ENCODE data around the gene SIX1.

SIX1 gene

DNA sequence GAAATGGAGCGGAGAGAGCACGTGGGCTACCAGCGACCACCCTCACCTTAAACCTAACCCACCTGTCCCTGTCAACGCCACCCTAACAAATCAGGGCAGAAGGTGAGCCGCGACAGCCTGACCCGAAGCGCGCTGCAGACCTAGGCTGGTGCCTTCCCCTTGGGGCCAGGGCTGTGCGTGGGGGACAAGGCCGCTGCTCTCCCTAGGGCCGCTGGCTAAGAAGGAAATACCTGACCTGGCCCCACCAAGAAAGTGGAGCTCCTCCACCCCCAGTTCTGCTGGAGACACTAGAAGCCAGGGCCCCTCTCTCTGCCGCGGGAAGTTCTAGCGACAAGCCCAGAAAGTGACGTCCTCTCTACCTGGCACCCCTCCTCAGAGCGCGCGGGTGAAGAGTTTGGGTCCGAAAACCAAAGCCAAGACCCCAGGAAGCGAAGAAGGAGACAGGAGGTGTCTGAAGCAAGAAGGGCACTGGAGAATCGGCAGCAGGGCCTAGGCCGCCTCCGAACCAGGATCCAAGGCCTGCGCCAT, 7.5 kb downstream of the SIX1 start:
- DNase-seq, result no peak

DNA sequence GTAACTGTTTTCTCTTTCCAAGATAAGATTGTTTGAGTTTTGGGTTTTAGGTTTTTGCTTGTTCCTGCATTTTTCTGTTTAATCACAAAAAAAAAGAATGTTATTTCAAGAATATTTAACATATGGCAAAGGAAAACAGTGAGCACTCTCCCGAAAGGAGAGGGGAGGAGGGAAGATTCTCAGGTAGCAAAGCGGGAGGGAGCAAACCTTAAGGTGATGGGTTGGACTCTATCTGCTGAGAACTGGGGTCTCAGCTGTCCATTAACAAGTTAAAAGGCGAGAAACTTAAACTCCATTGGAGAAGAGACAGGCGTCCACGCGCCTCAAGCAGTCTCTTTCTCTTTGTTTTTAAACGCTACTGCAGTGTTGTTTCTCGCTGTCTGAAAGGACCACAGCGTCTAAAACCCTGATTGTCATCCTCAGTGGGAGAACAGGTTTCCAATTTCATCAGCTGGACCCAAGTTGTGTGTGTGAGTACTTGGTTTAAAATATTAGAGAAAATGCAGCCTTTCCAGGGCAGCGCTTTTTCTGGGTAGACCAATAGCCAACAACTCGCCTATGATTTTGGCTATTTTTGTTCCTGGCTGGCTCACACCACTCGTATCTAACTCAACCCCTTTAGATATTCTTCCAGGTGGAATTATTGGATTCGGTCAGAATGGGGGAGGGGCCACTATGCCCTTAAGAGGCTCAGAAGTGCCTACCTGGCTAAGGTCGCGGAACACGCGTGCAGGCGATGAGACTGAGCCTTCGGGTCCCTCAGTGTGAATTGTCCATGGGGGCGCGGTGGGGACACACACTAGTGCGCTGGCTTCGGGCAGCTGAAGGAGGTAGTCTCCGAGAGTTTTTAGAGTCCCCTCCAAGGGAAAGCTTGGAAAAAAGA, 8.2 kb downstream of the SIX1 start:
- no peak for DNase-seq

DNA sequence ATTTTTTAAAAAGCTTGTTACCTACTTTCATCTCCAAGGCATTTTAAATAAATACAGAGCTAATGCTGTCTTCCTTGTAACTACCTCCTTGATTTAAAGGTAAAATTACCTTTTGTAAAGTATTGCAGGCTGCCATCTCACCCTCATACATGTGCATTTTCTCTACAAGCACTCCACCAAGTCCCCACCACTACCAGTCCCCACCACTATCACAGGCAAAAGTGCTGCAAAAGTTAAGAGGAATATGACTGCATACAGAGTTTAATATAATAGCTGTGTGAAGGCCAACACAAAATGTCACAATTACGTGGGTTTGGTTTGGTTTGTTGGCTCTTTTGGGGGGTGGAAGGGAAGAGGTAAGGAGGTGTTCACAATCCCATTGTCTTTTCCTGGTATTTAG, 9.6 kb downstream of the SIX1 start:
- DNase-seq, result no peak

DNA sequence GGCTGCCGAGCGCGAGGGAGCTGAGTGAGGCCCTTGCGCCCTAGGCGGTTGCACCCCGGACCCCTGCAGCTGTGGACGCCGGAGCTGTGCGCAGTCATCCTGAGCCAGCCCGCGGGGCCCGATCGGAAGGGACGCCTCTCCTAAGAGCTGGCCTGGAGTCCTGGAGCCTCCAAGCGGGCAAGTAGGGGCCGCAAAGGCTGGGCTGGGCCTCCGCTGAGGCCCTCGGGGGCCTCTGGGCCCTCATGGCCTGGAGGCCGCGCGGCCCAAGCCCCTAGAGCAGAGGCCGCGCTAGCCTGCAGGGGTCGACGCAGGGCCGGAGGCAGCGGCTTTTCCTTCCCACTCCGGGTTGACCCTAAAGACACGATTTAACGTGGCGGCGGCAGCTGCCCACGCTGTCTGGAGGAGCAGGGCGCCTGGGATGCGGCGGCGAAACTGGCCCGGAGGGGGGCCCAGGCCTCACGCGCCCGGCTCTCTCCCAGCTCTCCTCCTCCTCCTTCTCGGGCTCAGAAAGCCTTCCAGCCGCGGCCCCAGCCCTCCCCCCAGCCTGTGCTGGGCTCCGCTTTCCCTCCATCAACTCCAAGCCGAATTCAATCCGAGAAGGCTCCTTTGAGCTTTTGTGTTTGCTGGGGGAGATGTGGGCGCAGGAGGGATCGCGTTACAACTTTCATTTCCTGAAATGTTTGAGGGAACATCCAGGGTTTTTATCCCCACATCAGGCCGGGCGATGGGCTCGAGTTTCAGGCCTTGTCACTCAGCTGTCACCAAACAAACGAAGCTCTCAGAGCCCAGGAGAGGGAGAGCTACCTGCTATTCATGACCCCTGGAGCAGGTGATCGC, 11.6 kb downstream of the SIX1 start:
- DNase-seq, result no peak

DNA sequence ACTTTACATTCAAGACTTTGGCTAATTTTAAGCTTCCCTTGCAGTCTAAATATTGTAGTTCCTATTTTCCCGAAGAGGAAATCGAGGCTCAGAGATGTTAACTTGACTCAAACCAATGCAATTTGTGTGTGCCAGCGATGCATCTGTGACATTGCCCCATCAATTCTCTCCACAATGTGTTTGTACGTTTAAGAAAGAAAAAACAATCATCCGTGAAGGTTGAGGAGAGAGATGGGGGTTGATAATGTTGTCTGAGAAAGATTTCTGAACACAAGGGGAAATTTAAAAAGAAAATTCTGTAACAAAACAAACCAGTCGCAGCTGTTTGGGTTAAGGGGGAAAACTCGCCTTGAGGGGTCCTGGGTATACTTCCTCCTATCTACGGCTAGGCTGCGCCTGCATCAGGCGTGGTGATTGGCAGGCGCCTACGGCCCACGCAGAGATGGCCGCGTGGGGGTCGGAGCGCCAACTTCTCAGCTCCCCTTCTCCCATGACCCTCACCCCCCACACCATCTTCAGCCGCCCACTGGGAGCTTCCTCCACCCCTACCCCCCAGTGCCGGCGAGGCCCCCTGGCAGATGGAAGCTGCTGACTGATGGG, 12.3 kb downstream of the SIX1 start:
- DNase-seq, result no peak

DNA sequence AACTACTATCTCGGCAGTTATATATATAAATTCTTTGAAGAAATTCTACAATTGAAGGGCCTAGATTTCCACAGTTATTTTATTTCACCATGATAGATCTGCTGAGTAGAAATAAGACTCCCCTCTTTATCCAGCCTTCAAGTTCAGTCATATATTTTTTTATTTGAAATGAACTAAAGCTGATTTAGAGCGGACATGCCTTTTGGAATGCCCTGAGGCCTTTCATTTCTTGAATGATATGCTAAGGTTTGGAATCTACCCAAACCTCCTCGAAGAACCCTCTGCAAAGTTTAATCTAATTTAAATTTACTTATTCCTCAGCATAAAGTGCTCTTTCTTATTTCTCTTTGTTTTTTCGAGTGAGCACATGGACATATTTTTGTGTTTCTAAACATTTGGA, 15.1 kb downstream of the SIX1 start:
- DNase-seq, result no peak

DNA sequence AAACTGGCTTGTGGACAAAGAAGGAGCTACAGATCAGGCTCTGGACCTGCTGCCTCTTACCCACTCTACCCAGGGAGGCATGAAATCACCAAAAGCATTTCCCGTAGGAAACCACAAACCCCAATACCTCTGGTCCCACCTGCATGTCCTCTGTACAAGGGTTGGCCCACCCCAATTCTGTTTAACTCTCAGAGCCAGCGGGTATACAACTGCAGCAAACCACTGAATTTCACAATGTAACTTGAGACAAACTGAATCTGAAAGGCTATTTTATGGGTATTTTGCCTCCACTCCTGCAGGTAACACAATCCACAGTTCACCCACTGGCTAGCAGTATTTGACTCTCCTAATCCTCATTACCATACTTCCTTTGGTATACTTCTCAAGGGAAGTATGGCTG, 16.5 kb downstream of the SIX1 start:
- DNase-seq, result no peak

DNA sequence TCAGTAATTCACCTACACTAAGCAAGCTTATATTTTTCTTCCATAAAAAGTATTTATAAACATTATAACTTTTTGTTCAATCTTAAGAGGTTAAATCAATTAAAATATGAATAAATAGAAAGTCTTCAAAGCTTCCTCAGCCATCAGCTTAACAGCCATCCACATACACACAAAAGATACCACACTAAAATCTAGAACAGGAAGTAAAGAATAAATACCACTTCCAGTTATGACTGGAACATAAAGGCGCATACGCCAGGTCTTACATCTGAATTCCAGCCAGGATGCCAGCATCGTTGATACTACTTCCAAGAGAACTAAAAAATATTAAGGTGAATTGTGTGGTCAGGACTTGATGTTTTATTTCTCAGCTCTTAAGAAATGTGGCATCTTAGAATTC, 17.0 kb downstream of the SIX1 start:
- DNase-seq, result no peak

DNA sequence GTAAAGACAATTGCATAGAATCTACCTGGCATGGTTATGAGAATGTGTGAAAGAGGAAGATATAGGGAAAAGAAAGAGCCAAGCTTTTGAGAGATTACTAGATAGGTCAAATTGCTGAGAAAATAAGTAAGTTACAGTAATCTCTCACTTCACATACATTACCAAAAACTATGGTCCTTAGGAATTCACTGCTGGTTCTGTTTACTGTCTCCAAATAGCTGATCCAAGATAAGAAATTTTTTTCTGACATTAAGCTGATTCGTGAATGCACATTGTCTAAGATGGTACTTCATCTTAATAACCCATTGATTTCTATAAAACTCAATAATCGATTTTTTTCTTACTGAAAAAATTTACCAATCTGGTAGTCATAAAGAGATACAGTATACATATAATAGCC, 17.4 kb downstream of the SIX1 start:
- DNase-seq, result no peak

DNA sequence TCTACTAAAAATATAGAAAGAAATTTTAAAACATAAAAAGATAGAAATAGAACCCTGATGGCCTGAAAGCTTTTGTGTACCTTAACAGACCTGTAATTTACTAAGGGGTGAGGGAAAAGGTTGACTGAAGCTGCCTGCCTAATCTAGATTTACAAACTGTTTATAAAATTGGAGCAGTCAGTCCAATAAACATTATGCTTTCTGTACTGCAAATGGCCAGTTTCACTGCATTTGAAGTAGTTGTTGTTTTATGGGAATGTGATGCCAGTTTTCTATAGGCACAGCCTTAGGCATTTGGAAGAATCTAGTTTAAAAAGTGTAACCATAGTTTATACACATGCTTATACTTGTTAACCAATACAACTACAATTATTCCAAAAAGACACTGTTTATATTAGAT, 19.1 kb downstream of the SIX1 start:
- no peak for DNase-seq

DNA sequence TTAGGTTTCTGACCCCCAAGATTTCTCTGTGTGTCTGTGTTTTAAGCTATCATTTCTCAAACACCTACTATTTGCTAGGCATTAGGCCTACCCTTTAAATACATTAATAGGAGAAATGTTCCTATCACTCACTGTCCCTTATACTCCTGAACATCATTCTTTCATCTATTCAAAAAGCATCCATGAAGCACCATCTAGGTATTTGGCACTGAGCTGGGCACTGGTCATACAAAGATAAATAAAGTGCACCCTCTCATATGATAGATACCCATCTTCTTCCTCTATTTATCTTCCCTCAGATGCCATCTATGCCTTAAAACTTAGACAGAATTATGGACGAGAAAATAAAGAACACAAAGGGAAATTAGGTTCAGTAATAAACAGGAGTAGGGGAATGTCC, 20.4 kb downstream of the SIX1 start:
- DNase-seq, result no peak

DNA sequence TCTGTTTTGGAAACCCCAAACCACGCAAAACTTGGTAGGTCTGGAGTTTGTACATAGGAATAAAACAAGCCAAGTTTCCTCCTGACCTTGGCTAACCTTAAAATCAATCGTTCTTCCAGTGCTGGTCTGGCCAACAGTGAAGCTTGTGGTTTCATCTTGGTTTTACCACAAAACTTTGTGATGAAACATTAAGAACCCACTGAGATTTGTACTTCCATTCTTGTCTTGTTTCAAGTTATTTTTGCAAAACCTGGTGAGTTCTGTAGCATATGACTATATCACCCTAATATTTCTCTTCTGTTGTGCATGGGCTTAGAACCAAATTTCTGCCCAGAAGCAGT, 26.4 kb downstream of the SIX1 start:
- DNase-seq, result no peak

DNA sequence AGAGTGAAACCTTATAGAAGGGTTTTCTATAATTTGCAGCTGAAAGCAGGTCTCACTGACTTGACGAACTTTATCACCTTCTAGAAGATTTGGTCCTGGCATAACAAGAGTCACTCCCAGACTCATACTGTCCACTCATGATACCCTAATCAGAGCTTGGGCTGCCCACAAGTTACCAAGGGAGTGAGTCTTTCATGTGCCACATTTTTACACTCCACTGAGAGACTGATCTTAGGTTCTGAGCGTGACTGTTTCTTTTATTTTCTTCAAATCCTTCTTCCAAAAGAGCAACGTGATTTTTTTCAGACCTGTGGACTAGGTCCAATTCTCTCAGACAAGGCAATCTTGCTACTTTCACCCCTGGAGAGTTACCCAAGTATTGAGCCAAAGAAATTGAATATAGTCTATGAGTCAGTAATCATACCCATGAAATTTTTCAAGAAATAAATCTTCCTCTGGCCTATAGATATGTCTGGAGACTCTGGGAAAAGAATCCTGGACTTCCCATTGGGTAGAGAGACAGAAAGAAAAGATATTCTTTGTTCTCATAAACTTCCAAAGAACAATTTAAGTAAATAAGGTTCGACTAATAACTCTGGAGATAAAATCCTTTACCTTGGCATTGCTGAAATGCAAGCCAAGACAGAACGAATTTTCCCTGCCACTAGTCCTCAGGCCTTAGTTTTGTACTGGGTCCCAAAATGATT, 26.9 kb downstream of the SIX1 start:
- DNase-seq, result no peak

DNA sequence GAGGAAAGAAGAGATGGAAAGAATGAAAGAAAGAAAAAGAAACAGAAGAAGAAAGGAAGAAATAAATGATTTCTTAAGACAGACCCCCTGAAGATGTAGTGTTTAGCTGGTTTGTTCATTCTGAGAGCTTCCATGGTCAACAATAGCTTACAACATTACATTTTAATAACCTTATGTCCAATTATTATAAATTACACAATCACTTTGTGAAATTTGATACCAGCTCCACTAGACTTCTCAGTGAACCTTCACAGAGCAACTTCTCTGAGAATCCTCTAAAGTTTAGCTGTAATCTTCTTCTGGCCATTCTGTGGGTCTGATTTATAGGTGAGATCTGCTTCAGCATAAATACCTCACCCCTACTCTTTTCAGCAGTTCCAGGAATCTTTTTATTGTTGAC, 27.9 kb downstream of the SIX1 start:
- no peak for DNase-seq

DNA sequence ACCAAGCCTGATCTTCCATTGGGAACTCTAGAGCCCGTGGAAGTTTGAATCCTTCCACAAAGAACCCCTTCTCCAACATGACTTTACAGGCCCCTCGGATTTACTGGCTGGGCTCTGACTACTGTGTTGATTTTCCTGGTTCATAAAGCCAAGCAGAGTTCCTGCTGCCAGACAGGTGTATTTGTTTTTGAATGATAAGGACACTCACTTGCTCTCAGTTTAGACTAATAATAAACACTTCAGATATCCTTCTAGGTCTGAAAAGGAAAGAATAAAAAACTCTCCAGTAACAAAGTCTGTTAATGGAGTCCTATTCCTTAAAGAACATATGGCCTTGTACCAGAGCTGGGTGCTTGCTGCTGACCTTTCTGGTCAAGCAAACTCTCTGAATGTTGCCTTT, 31.0 kb downstream of the SIX1 start:
- DNase-seq, result no peak

DNA sequence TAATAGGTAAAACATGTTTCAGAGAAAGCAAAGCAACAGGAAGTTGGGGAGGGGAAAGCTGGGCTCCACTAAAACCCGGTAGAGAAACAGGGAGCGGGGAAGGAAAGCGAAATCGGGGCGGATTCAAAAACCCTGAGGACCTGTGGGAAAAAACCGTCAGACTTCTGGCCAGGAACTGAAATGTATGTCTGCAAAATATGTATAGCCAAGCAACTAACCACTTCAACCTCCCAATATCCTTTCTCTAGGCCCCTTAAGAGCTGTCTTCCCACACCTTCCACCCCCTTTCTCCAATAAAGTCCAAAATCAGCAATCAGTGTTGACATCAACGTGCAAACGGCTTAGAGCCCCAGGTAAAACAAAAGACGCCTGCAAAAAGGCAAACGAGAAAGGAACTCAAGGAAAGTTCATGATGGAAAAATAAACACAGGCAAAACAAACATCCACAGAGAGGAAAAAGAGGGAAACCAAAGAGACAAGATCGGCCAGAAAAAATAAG, 32.8 kb downstream of the SIX1 start:
- no peak for DNase-seq

DNA sequence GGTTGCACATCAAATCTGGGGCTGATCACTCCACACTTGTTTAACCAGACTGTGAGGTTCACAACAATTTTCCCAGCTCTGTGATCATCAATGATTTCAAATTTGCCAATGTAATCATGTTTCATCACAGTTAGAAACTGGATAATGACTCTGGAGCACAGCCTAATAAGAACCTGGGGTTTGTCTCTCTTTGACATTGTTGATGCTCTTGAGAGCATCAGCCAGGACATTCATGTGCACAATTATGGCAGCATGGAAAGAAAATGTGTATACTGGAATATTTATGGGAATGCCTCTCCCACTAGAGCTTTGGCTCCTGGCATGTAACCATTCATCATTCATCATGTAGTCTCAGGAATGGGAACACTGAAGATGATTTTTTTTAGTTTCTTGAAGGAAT, 47.0 kb downstream of the SIX1 start:
- no peak for DNase-seq

DNA sequence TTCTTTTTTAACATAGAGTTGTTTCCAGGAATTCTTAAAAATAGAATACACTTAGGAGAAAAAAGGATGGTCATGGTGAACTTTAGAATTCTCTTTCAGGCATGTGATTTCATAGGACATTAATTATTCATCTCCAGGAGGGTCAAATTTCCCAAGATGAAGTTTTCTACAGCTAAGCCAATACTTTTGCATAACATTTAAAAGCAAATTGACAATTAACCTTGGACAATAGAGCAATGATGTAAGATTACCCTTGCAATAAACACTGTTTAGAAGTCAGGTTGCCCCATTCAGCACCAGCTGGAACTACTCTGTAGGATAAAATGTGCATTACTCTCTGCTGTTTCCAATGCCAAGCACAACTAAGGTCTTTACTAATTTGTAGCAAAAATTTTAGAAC, 49.5 kb downstream of the SIX1 start:
- no peak for DNase-seq

DNA sequence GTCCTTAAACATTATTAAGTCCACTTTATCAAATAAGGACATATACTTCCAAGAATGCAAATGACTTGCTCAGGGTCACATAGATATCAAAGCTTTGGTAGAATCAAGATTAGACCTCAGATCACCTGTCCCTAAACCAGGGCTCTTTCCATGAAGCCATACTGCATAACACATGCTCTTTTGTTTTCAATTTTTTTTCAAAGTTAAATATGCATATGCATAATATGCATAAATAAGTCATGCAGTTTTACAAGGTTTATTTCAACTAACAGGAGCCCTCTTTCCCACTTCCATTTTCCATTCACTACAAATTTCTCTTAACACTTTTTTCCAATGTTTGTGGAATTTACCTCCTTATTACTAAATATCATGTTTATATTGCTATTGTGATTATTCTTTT, 53.1 kb downstream of the SIX1 start:
- no peak for DNase-seq

DNA sequence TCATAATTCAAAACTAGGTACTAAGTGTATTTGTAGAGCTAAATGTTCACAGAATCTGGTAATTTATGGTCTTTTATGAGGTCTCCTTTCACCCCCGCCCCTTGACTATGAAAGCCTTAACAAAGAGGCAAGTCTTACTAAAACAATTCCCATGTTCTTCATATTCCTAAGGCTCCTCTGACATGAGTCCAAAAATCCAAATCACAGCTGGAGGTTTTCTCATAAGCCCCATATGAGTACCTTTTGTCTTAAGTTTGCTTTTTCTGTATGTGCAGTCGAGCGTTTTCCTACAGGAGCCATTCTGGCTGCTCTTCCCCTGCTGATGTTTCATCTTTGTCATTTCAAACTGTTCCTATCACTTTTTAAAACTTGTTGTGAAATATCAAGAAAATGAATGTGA, 55.2 kb downstream of the SIX1 start:
- no peak for DNase-seq
